Fibroblast of gingiva (primary cell): Measurements from ENCODE around the gene MPP3.

Source experiments
- DNase-seq: peaks from one replicate; pipeline ENCODE4 v3.0.0-alpha.2; 2011; ENCODE audit warnings: low read depth

MPP3 gene

GRCh38 chr17:43772877-43773648, 59.9 kb downstream of the MPP3 start:
- DNase-seq, result no peak

GRCh38 chr17:43771463-43771862, 61.5 kb downstream of the MPP3 start:
- no peak for DNase-seq

- DNase-seq, result no peak
These were observed 62.0 kb downstream of the MPP3 start for GRCh38 chr17:43770957-43771356.

GRCh38 chr17:43769859-43770258, 63.1 kb downstream of the MPP3 start:
- DNase-seq, result no peak

GRCh38 chr17:43769426-43769825, 63.5 kb downstream of the MPP3 start:
- DNase-seq, result no peak

- DNase-seq, result no peak
These were observed 64.0 kb downstream of the MPP3 start for GRCh38 chr17:43768943-43769342.

GRCh38 chr17:43768382-43768781, 64.6 kb downstream of the MPP3 start:
- DNase-seq, result no peak

GRCh38 chr17:43767713-43768059, 65.3 kb downstream of the MPP3 start:
- no peak for DNase-seq

- DNase-seq, result no peak
These were observed 65.8 kb downstream of the MPP3 start for GRCh38 chr17:43767053-43767712.

- DNase-seq, result peak; percentile 30
These were observed 66.4 kb downstream of the MPP3 start for GRCh38 chr17:43766413-43767052.

GRCh38 chr17:43760254-43760852, 72.6 kb downstream of the MPP3 start:
- DNase-seq, result peak; percentile 80

GRCh38 chr17:43759836-43760235, 73.1 kb downstream of the MPP3 start:
- no peak for DNase-seq

GRCh38 chr17:43758497-43759174, 74.3 kb downstream of the MPP3 start, which contains the start of gene SOST:
Gene SOST, minus strand, starts transcription at chr17:43758791. Its CDS starts 50 bp downstream, at chr17:43758741.
- DNase-seq, result no peak

- DNase-seq, result no peak
These were observed 74.9 kb downstream of the MPP3 start for GRCh38 chr17:43758086-43758485.

- no peak for DNase-seq
These were observed 75.7 kb downstream of the MPP3 start for GRCh38 chr17:43757171-43757660.

- no peak for DNase-seq
These were observed 76.7 kb downstream of the MPP3 start for GRCh38 chr17:43756201-43756600.

- no peak for DNase-seq
These were observed 77.5 kb downstream of the MPP3 start for GRCh38 chr17:43755389-43755875.

- DNase-seq, result no peak
These were observed 78.0 kb downstream of the MPP3 start for GRCh38 chr17:43754947-43755346.

GRCh38 chr17:43753493-43754129, 79.3 kb downstream of the MPP3 start:
- DNase-seq, result no peak
